OCI-LY3 (cell line): ENCODE results near the gene CDK19.

Source experiments
- H2AFZ ChIP-seq: fragments of 200-600, 300-600 bp; shearing (Covaris generic); 2 replicates; pipeline ENCODE4 v1.6.0; 2014; ENCODE audit warnings: antibody characterized with exemption, low read depth, low read length
- H3K27ac ChIP-seq: fragments of 200-600, 300-600 bp; sonication (generic); 2 replicates; pipeline ENCODE4 v1.5.1; 2014; ENCODE audit warnings: mild to moderate bottlenecking, low read length, moderate library complexity, mixed read lengths
- H3K27me3 ChIP-seq: fragments of 200-600, 300-600 bp; sonication (generic); 2 replicates; pipeline ENCODE4 v1.6.1; 2014; ENCODE audit warnings: low read depth, low read length, mixed read lengths
- H3K36me3 ChIP-seq: fragments of 200-600, 300-600 bp; sonication (generic); replicated peaks from 2 replicates; pipeline ENCODE3; 2014; ENCODE audit warnings: low read depth, low read length, mixed read lengths
- H3K4me1 ChIP-seq: fragments of 300-600, 200-600 bp; sonication (generic); 2 replicates; pipeline ENCODE4 v1.6.1; 2014; ENCODE audit warnings: low read length, mixed read lengths
- H3K4me2 ChIP-seq: fragments of 200-600, 300-600 bp; sonication (generic); 2 replicates; pipeline ENCODE4 v1.6.1; 2014; ENCODE audit warnings: low read length, mixed read lengths
- H3K4me3 ChIP-seq: fragments of 300-600, 200-600 bp; sonication (generic); 2 replicates; pipeline ENCODE4 v1.5.1; 2014; ENCODE audit warnings: antibody characterized with exemption, mild to moderate bottlenecking, low read length, moderate library complexity
- H3K79me2 ChIP-seq: fragments of 300-600, 200-600 bp; shearing (Covaris generic); 2 replicates; pipeline ENCODE4 v1.6.1; 2014; ENCODE audit warnings: mild to moderate bottlenecking, low read length, mixed read lengths
- H3K9ac ChIP-seq: fragments of 300-600, 200-600 bp; shearing (Covaris generic); 2 replicates; pipeline ENCODE4 v1.6.0; 2014; ENCODE audit warnings: mild to moderate bottlenecking, low read length, moderate library complexity
- H3K9me3 ChIP-seq: fragments of 200-600, 300-600 bp; shearing (Covaris generic); 2 replicates; pipeline ENCODE4 v1.6.1; 2014; ENCODE audit warnings: low read length, mixed read lengths; ENCODE audit not compliant: insufficient read depth
- H4K20me1 ChIP-seq: fragments of 200-600, 300-600 bp; sonication (generic); 2 replicates; pipeline ENCODE4 v1.6.1; 2016; ENCODE audit warnings: low read length, mixed read lengths; ENCODE audit not compliant: insufficient read depth
- CTCF ChIP-seq: fragments of 200-600, 300-600 bp; sonication (generic); IDR thresholded peaks from 2 replicates; pipeline ENCODE4 v1.5.1; 2014; ENCODE audit warnings: antibody characterized with exemption, low read length, low read depth
- EZH2phosphoT487 ChIP-seq: fragments of 200-600 bp; shearing (Covaris generic); IDR thresholded peaks from 2 replicates; pipeline ENCODE4 v1.6.1; 2018; ENCODE audit warnings: antibody characterized with exemption, mixed run types, low read depth

The CDK19 gene

GRCh38 chr6:110800839-110801196, 14.5 kb downstream of the CDK19 start:
- no peak for TF ChIP-seq CTCF
- TF ChIP-seq EZH2phosphoT487 = no peak
- Histone ChIP-seq H3K36me3 (no peaks in the 10 kb centered on the region), H3K27ac (no peak overlapping the region), H3K27me3 (no peaks in the 10 kb centered on the region), H3K4me3 (no peak overlapping the region), H4K20me1 (no peaks in the 10 kb centered on the region), H3K9me3 (no peaks in the 10 kb centered on the region), H3K79me2 (peaks cover 3% of the 10 kb centered on the region; the same call in 1 of the 2 replicates), H3K4me1 (peaks cover 7% of the 10 kb centered on the region), H2AFZ (no peak overlapping the region), H3K4me2 (no peak overlapping the region), H3K9ac (no peak overlapping the region)

- Histone ChIP-seq H4K20me1 (no peaks in the 10 kb centered on the region), H3K79me2 (peaks cover 3% of the 10 kb centered on the region; the same call in 1 of the 2 replicates), H2AFZ (no peak overlapping the region), H3K4me1 (peaks cover 7% of the 10 kb centered on the region), H3K36me3 (no peaks in the 10 kb centered on the region), H3K27me3 (no peaks in the 10 kb centered on the region), H3K4me2 (no peak overlapping the region), H3K4me3 (no peak overlapping the region), H3K9me3 (no peaks in the 10 kb centered on the region), H3K9ac (no peak overlapping the region), H3K27ac (no peak overlapping the region)
- no peak for TF ChIP-seq CTCF
- no peak for TF ChIP-seq EZH2phosphoT487
These were observed 15.0 kb downstream of the CDK19 start for GRCh38 chr6:110800196-110800838.

- peaks cover 7% of the 10 kb centered on the region for H3K4me1 ChIP-seq
- H3K27ac ChIP-seq = no peak overlapping the region
- H2AFZ ChIP-seq = no peak overlapping the region
- no peak overlapping the region for H3K4me3 ChIP-seq
- no peaks in the 10 kb centered on the region for H3K27me3 ChIP-seq
- H3K9me3 ChIP-seq = no peaks in the 10 kb centered on the region
- H3K4me2 ChIP-seq = no peak overlapping the region
- no peak overlapping the region for H3K9ac ChIP-seq
- no peaks in the 10 kb centered on the region for H3K36me3 ChIP-seq
- H4K20me1 ChIP-seq = no peaks in the 10 kb centered on the region
- TF ChIP-seq CTCF = no peak
- TF ChIP-seq EZH2phosphoT487 = no peak
- H3K79me2 ChIP-seq = 0 out of 2 replicates have a peak, but pooled peaks cover 3% of the 10 kb centered on the region
These were observed 15.6 kb downstream of the CDK19 start for GRCh38 chr6:110799655-110800054.

GRCh38 chr6:110799189-110799588, 16.1 kb downstream of the CDK19 start:
- Histone ChIP-seq H3K4me2 (no peak overlapping the region), H3K36me3 (no peaks in the 10 kb centered on the region), H3K9me3 (no peaks in the 10 kb centered on the region), H3K4me1 (peaks cover 7% of the 10 kb centered on the region), H4K20me1 (no peaks in the 10 kb centered on the region), H3K9ac (no peak overlapping the region), H3K27me3 (no peaks in the 10 kb centered on the region), H3K79me2 (0 out of 2 replicates have a peak, but pooled peaks cover 3% of the 10 kb centered on the region), H3K4me3 (no peak overlapping the region), H2AFZ (no peak overlapping the region), H3K27ac (no peak overlapping the region)
- TF ChIP-seq EZH2phosphoT487 = no peak
